IPS-NIHi7 (cell line): Measurements from ENCODE around the gene TEX19.
"Not testable (repeated sequence)": the region's sequence is repeated elsewhere in the genome, so short reads cannot be mapped to it uniquely, and the experiment has no call there.

Source experiments
- DNase-seq: peaks from one replicate; pipeline ENCODE4 v3.0.0; 2012; ENCODE audit warnings: mixed read lengths; ENCODE audit errors: extremely low spot score

Gene TEX19

GRCh38 chr17:82334622-82335394 is 24.2 kb upstream of the TEX19 start:
- DNase-seq, result no peak

- no peak for DNase-seq
Observed at GRCh38 chr17:82338858-82339633, 20.0 kb upstream of the TEX19 start.

GRCh38 chr17:82339634-82340580 is 19.1 kb upstream of the TEX19 start:
- DNase-seq, result no peak

GRCh38 chr17:82342361-82343079 is 16.5 kb upstream of the TEX19 start:
- no peak for DNase-seq

GRCh38 chr17:82343560-82343959 is 15.5 kb upstream of the TEX19 start:
- DNase-seq, result no peak

- DNase-seq, result no peak
Observed at GRCh38 chr17:82344175-82344907, 14.7 kb upstream of the TEX19 start.

GRCh38 chr17:82345151-82345976 is 13.7 kb upstream of the TEX19 start:
- no peak for DNase-seq

GRCh38 chr17:82346342-82347300 is 12.4 kb upstream of the TEX19 start:
- no peak for DNase-seq

GRCh38 chr17:82347994-82348393 is 11.1 kb upstream of the TEX19 start:
- not testable (repeated sequence) for DNase-seq

- DNase-seq, result no peak
Observed at GRCh38 chr17:82348434-82348833, 10.6 kb upstream of the TEX19 start.

GRCh38 chr17:82348866-82349265 is 10.2 kb upstream of the TEX19 start:
- DNase-seq, result no peak

GRCh38 chr17:82349287-82349701 is 9.8 kb upstream of the TEX19 start:
- DNase-seq, result no peak

GRCh38 chr17:82350182-82351030 is 8.6 kb upstream of the TEX19 start:
- DNase-seq, result no peak

- DNase-seq, result no peak
Observed at GRCh38 chr17:82351254-82351712, 7.8 kb upstream of the TEX19 start.

- DNase-seq, result peak; percentile 93
Observed at GRCh38 chr17:82351713-82352488, 7.1 kb upstream of the TEX19 start.

GRCh38 chr17:82353484-82353883 is 5.6 kb upstream of the TEX19 start:
- no peak for DNase-seq
